ENCODE results near the gene ZNF397. TPM values are rescaled to one million over a fixed set of nuclear protein-coding genes. Genes with fewer than 3 reads are reported as not detected.

The ZNF397 gene
- total RNA-seq, 1 experiment from 2014 or later, result 35.3 TPM

DNA sequence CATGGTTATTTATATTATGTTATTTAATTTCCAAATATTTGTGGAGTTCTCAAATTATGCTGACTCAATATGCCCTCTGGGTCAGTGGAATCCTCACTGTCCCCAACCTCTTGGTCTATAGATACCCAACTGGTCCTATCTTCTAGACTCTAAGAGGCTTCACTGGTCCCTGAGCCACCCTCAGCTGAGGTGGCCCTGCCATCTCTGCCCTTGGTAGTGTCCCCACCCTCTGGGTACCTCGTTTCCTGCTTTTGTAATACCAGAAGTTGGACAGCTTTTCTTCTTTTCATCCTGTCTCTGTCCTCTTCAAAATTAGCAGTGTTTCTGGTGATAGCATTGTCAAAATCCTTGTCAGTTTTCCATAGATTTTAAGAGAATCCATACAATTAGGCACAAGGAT, 37.3 kb downstream of the ZNF397 start:
- no CpG with 5 or more reads among the region's 1 CpG for WGBS (ENCODE audit: extremely low coverage, insufficient read length, low lambda C conversion rate)
- H3K36me3 Mint-ChIP-seq (ENCODE audit: insufficient read depth in 1 of 3, low read depth in 3 of 3), result peaks cover 16 to 40% (median 34%) of the 10 kb centered on the region in 3 experiments

More for the DNA sequence above, 37.3 kb downstream of the ZNF397 start:
- no peak overlapping the region for H3K14ac ChIP-seq (ENCODE audit: insufficient read depth, low read length)
- no peak overlapping the region for H2BK15ac ChIP-seq (ENCODE audit: low read depth, low read length)
- H3K4ac ChIP-seq (ENCODE audit: low read depth, low read length), result no peak overlapping the region
- no peak overlapping the region for H2BK12ac ChIP-seq (ENCODE audit: insufficient read length, low read depth, low read length)
- H2BK20ac ChIP-seq (ENCODE audit: low read depth, low read length, poor library complexity, severe bottlenecking), result no peak overlapping the region
- H2BK5ac ChIP-seq (ENCODE audit: insufficient read length, low read length), result no peak overlapping the region
- H4K8ac ChIP-seq (replicated peaks; ENCODE audit: insufficient read length, low read depth, low read length), result no peak overlapping the region
- no peak overlapping the region for H3K18ac ChIP-seq (ENCODE audit: insufficient read length, low read depth, low read length)
- TF ChIP-seq, protein P1, sequence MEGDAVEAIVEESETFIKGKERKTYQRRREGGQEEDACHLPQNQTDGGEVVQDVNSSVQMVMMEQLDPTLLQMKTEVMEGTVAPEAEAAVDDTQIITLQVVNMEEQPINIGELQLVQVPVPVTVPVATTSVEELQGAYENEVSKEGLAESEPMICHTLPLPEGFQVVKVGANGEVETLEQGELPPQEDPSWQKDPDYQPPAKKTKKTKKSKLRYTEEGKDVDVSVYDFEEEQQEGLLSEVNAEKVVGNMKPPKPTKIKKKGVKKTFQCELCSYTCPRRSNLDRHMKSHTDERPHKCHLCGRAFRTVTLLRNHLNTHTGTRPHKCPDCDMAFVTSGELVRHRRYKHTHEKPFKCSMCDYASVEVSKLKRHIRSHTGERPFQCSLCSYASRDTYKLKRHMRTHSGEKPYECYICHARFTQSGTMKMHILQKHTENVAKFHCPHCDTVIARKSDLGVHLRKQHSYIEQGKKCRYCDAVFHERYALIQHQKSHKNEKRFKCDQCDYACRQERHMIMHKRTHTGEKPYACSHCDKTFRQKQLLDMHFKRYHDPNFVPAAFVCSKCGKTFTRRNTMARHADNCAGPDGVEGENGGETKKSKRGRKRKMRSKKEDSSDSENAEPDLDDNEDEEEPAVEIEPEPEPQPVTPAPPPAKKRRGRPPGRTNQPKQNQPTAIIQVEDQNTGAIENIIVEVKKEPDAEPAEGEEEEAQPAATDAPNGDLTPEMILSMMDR (conservative IDR thresholded peaks at IDR 0.05), result no peak
- Mint-ChIP-seq H3K27me3 (ENCODE audit: low read depth) (no peaks in the 10 kb centered on the region; the same call in 1 of the 2 replicates), H3K4me1 (no peaks in the 10 kb centered on the region), H3K4me3 (no peak overlapping the region), H3K27ac (no peak overlapping the region), H3K9me3 (peaks cover 47 to 53% of the 10 kb centered on the region in 2 experiments)
- no peak overlapping the region for H3K4me2 ChIP-seq (ENCODE audit: insufficient read depth, insufficient read length, low read length)
- H3K23me2 ChIP-seq (ENCODE audit: insufficient read length, low read depth, low read length, poor library complexity, severe bottlenecking), result no peaks in the 10 kb centered on the region
- H3K4me1 ChIP-seq (ENCODE audit: insufficient read depth, low read length), result no peaks in the 10 kb centered on the region
- H3T11ph ChIP-seq (ENCODE audit: low read length), result no peak overlapping the region
- H2AFZ ChIP-seq (ENCODE audit: low read length), result no peak overlapping the region
- H4K91ac ChIP-seq (ENCODE audit: insufficient read length, low read depth, low read length), result no peak overlapping the region
- no peak for DNase-seq
- no peak overlapping the region for H3K27ac ChIP-seq (ENCODE audit: insufficient read length, low read depth, low read length)
- no peak overlapping the region for H3K56ac ChIP-seq (ENCODE audit: insufficient read length, low read depth, low read length)
- peaks cover 28% of the 10 kb centered on the region for H3K9me3 ChIP-seq (ENCODE audit: control insufficient read depth, low read depth, low read length)
- no peak overlapping the region for H2AK5ac ChIP-seq (ENCODE audit: insufficient read length, low read length)
- H4K5ac ChIP-seq (ENCODE audit: insufficient read length, low read depth, low read length), result no peak overlapping the region
- H3K79me1 ChIP-seq (ENCODE audit: insufficient read depth, low read depth, low read length, poor library complexity, severe bottlenecking), result no peaks in the 10 kb centered on the region
- H3K23ac ChIP-seq (ENCODE audit: insufficient read length, low read depth, low read length), result no peak overlapping the region
- no peaks in the 10 kb centered on the region for H4K20me1 ChIP-seq (ENCODE audit: control insufficient read depth, insufficient read depth, insufficient read length)
- no peaks in the 10 kb centered on the region for H3K27me3 ChIP-seq (ENCODE audit: insufficient read depth, low read length)
- no peak overlapping the region for H2BK120ac ChIP-seq (ENCODE audit: low read depth, low read length, poor library complexity, severe bottlenecking)
- no peak overlapping the region for H3K9ac ChIP-seq (ENCODE audit: extremely low read depth, insufficient read length, low read length)
- H3K79me2 ChIP-seq (ENCODE audit: insufficient read depth, low read length), result no peaks in the 10 kb centered on the region

Measured in H9 (cell line).